Fibroblast of the aortic adventitia (primary cell): ENCODE results near the gene WNT6. TPM values are rescaled to one million over a fixed set of nuclear protein-coding genes. Genes with fewer than 3 reads are reported as not detected.
A peak's percentile ranks its signal among the peaks of the same experiment; 100 is the strongest.
"Not testable (repeated sequence)": the region's sequence is repeated elsewhere in the genome, so short reads cannot be mapped to it uniquely, and the experiment has no call there.

Source experiments
- DNase-seq: peaks from one replicate; pipeline ENCODE4 v3.0.0-alpha.2; 2010; ENCODE audit warnings: low read depth
- H3K4me3 ChIP-seq: 2 replicates; pipeline ENCODE4 v1.5.1; 2011; ENCODE audit warnings: low read depth, mild to moderate bottlenecking, control low read depth, low read length, moderate library complexity
- CTCF ChIP-seq: IDR thresholded peaks from 2 replicates; pipeline ENCODE4 v1.5.1; 2011; ENCODE audit warnings: mild to moderate bottlenecking, low read length, control low read depth, inconsistent platforms; ENCODE audit not compliant: insufficient read depth
- total RNA-seq: library from RNA; depleted of rRNA; stranded (reverse); fragments of >200 nt; gene quantifications from 2 replicates; pipeline ENCODE4 v1.2.3, GENCODE V29; 2012; ENCODE audit warnings: low replicate concordance

Gene WNT6
- total RNA-seq, 1 donor: not detected

- no peak for TF ChIP-seq CTCF
- no peak for DNase-seq
- no peak overlapping the region for H3K4me3 ChIP-seq
These were observed 26.5 kb upstream of the WNT6 start for GRCh38 chr2:218833023-218833609.

- H3K4me3 ChIP-seq: no peak overlapping the region
- no peak for TF ChIP-seq CTCF
- no peak for DNase-seq
These were observed 24.9 kb upstream of the WNT6 start for GRCh38 chr2:218834685-218835084.

GRCh38 chr2:218837495-218837894 lies 22.1 kb upstream of the WNT6 start:
- no peak for TF ChIP-seq CTCF
- no peak overlapping the region for H3K4me3 ChIP-seq
- DNase-seq: no peak

- DNase-seq: peak; percentile 82
- no peak for TF ChIP-seq CTCF
These were observed 20.2 kb upstream of the WNT6 start for GRCh38 chr2:218839430-218839829.

GRCh38 chr2:218839888-218840287 lies 19.7 kb upstream of the WNT6 start:
- H3K4me3 ChIP-seq: no peak overlapping the region
- no peak for DNase-seq
- no peak for TF ChIP-seq CTCF

More at GRCh38 chr2:218839430-218839829, 20.2 kb upstream of the WNT6 start:
- no peak overlapping the region for H3K4me3 ChIP-seq

- not testable (repeated sequence) for DNase-seq, H3K4me3 ChIP-seq
These were observed 15.3 kb upstream of the WNT6 start for GRCh38 chr2:218844334-218844733.

GRCh38 chr2:218846963-218847362 lies 12.6 kb upstream of the WNT6 start:
- DNase-seq, H3K4me3 ChIP-seq: not testable (repeated sequence)

GRCh38 chr2:218849721-218850120 lies 9.9 kb upstream of the WNT6 start:
- TF ChIP-seq CTCF: no peak
- DNase-seq: no peak
- no peak overlapping the region for H3K4me3 ChIP-seq
